HEK293 (cell line): ENCODE results near the gene LOX.

Experiments
- ATF2 ChIP-seq: fragments of 450-650 bp; formaldehyde crosslinking; IDR thresholded peaks from 2 replicates; pipeline ENCODE4 v1.5.1; 2016; ENCODE audit warnings: missing biosample characterization, missing genetic modification characterization, low read depth
- CTCF ChIP-seq: fragments of 450-650 bp; formaldehyde crosslinking; IDR thresholded peaks from 2 replicates; pipeline ENCODE4 v1.5.1; 2016; ENCODE audit warnings: missing biosample characterization, missing genetic modification characterization
- KLF10 ChIP-seq: fragments of 450-650 bp; IDR thresholded peaks from 2 replicates; pipeline ENCODE4 v1.5.1; 2018; ENCODE audit warnings: missing biosample characterization, mild to moderate bottlenecking, missing genetic modification characterization
- REST ChIP-seq: fragments of 450-650 bp; formaldehyde crosslinking; IDR thresholded peaks from 2 replicates; pipeline ENCODE4 v1.5.1; 2016; ENCODE audit warnings: missing biosample characterization, missing genetic modification characterization
- SP2 ChIP-seq: fragments of 450-650 bp; formaldehyde crosslinking; IDR thresholded peaks from 2 replicates; pipeline ENCODE4 v1.5.1; 2016; ENCODE audit warnings: missing biosample characterization, missing genetic modification characterization
- TRIM28 ChIP-seq: IDR thresholded peaks from 2 replicates; pipeline ENCODE4 v1.6.1; 2011; ENCODE audit warnings: low read length, control low read depth, borderline replicate concordance
- ZNF121 ChIP-seq: fragments of 450-650 bp; formaldehyde crosslinking; IDR thresholded peaks from 2 replicates; pipeline ENCODE4 v1.5.1; 2016; ENCODE audit warnings: missing biosample characterization, missing genetic modification characterization
- ZNF211 ChIP-seq: fragments of 450-650 bp; formaldehyde crosslinking; IDR thresholded peaks from 2 replicates; pipeline ENCODE4 v1.5.1; 2016; ENCODE audit warnings: low read depth, missing biosample characterization, missing genetic modification characterization
- ZNF311 ChIP-seq: fragments of 450-650 bp; formaldehyde crosslinking; IDR thresholded peaks from 2 replicates; pipeline ENCODE4 v1.5.1; 2017; ENCODE audit warnings: missing biosample characterization, missing genetic modification characterization, borderline replicate concordance
- ZNF335 ChIP-seq: fragments of 450-650 bp; formaldehyde crosslinking; conservative IDR thresholded peaks from 2 replicates; pipeline ENCODE4 v1.5.1; 2016; ENCODE audit warnings: missing biosample characterization, missing genetic modification characterization
- ZNF510 ChIP-seq: fragments of 450-650 bp; formaldehyde crosslinking; IDR thresholded peaks from 2 replicates; pipeline ENCODE4 v1.5.1; 2018; ENCODE audit warnings: mild to moderate bottlenecking, missing genetic modification characterization, missing biosample characterization; ENCODE audit not compliant: insufficient replicate concordance
- ZNF529 ChIP-seq: fragments of 450-650 bp; formaldehyde crosslinking; IDR thresholded peaks from 2 replicates; pipeline ENCODE4 v1.5.1; 2017; ENCODE audit warnings: missing genetic modification characterization, missing biosample characterization; ENCODE audit not compliant: insufficient replicate concordance
- ZNF645 ChIP-seq: fragments of 450-650 bp; formaldehyde crosslinking; IDR thresholded peaks from 2 replicates; pipeline ENCODE4; 2016; ENCODE audit warnings: missing biosample characterization, missing genetic modification characterization
- ZNF701 ChIP-seq: fragments of 450-650 bp; formaldehyde crosslinking; IDR thresholded peaks from 2 replicates; pipeline ENCODE4 v1.5.1; 2016; ENCODE audit warnings: missing biosample characterization, missing genetic modification characterization

- TF ChIP-seq REST = no peak
- TF ChIP-seq CTCF (tag by site-specific recombination) = no peak
- no peak for TF ChIP-seq ZNF510 (tag by site-specific recombination)
- no peak for TF ChIP-seq ZNF645 (tag by site-specific recombination)
- no peak for TF ChIP-seq ZNF701
- no peak for TF ChIP-seq ATF2 (tag by site-specific recombination)
- TF ChIP-seq ZNF311 (tag by site-specific recombination) = no peak
- TF ChIP-seq TRIM28 = no peak
- no peak for TF ChIP-seq ZNF335 (tag by site-specific recombination)
- no peak for TF ChIP-seq ZNF529 (tag by site-specific recombination)
- TF ChIP-seq SP2 (tag by site-specific recombination) = no peak
- TF ChIP-seq ZNF211 (tag by site-specific recombination) = no peak
- no peak for TF ChIP-seq ZNF121 (tag by site-specific recombination)
- no peak for TF ChIP-seq KLF10 (tag by site-specific recombination)
These were observed 24.6 kb downstream of the LOX start for GRCh38 chr5:122053181-122054109.
